HUES6 (cell line): Measurements from ENCODE around the gene NCEH1.
"Not testable (repeated sequence)": the region's sequence is repeated elsewhere in the genome, so short reads cannot be mapped to it uniquely, and the experiment has no call there.

ENCODE experiments used
- H3K27ac ChIP-seq: 2 replicates; pipeline ENCODE4 v1.7.0; 2013; ENCODE audit warnings: low read depth, mild to moderate bottlenecking, low read length, inconsistent platforms
- H3K27me3 ChIP-seq: 2 replicates; pipeline ENCODE4 v1.6.1; 2013; ENCODE audit warnings: low read length; ENCODE audit not compliant: control insufficient read depth, insufficient read depth
- H3K36me3 ChIP-seq: 2 replicates; pipeline ENCODE4 v1.6.1; 2013; ENCODE audit warnings: low read length; ENCODE audit not compliant: control insufficient read depth, insufficient read depth
- H3K4me1 ChIP-seq: 2 replicates; pipeline ENCODE4 v1.6.1; 2013; ENCODE audit warnings: low read length; ENCODE audit not compliant: control insufficient read depth, insufficient read depth
- H3K4me3 ChIP-seq: 2 replicates; pipeline ENCODE4 v1.5.1; 2013; ENCODE audit warnings: low read depth, low read length
- H3K9ac ChIP-seq: one replicate; pipeline ENCODE4 v1.6.1; 2013; ENCODE audit warnings: mild to moderate bottlenecking, low read length
- H3K9me3 ChIP-seq: 2 replicates; pipeline ENCODE4 v1.6.1; 2013; ENCODE audit warnings: low read depth, low read length; ENCODE audit not compliant: control insufficient read depth, insufficient read depth

Gene NCEH1, protein sequence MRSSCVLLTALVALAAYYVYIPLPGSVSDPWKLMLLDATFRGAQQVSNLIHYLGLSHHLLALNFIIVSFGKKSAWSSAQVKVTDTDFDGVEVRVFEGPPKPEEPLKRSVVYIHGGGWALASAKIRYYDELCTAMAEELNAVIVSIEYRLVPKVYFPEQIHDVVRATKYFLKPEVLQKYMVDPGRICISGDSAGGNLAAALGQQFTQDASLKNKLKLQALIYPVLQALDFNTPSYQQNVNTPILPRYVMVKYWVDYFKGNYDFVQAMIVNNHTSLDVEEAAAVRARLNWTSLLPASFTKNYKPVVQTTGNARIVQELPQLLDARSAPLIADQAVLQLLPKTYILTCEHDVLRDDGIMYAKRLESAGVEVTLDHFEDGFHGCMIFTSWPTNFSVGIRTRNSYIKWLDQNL

GRCh38 chr3:172710664-172711453, at the start of gene NCEH1:
TSS of gene NCEH1 (minus strand) at chr3:172711067. CDS start at chr3:172710984, 83 bp downstream.
- Histone ChIP-seq H3K4me3 (peak within 1 kb of the TSS; percentile 73), H3K9ac (peak within 1 kb of the TSS; percentile 69), H3K36me3 (no peaks in the 10 kb centered on the region), H3K27me3 (no peaks in the 10 kb centered on the region), H3K9me3 (no peaks in the 10 kb centered on the region), H3K4me1 (peaks cover 10% of the 10 kb centered on the region), H3K27ac (no peak within 1 kb of the TSS)

DNA sequence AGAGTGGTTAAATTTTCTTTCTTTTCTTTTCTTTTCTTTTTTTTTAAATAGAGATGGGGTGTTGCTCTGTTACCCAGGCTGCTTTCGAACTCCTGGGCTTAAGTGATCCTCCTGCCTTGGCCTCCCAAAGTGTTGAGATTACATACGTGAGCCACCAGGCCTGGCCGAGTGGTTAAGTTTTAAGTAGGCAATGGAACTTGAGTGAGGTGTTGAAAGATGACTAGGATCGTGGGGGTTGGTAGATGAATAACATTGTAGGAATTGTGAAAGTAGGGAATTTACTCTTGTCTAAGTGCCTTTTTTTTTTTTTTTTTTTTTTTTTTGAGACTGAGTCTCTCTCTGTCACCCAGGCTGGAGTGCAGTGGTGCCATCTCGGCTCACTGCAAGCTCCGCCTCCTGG, 49.5 kb upstream of the NCEH1 start:
- H3K36me3 ChIP-seq: peaks cover 95% of the 10 kb centered on the region
- not testable (repeated sequence) for H3K4me3 ChIP-seq

GRCh38 chr3:172753125-172753524, 42.3 kb upstream of the NCEH1 start:
- H3K9me3 ChIP-seq: no peaks in the 10 kb centered on the region
- peaks cover 45% of the 10 kb centered on the region for H3K36me3 ChIP-seq
- peaks cover 18% of the 10 kb centered on the region for H3K4me1 ChIP-seq
- no peak overlapping the region for H3K9ac ChIP-seq
- no peak overlapping the region for H3K4me3 ChIP-seq
- H3K27ac ChIP-seq: no peak overlapping the region
- no peaks in the 10 kb centered on the region for H3K27me3 ChIP-seq

More for the DNA sequence above, 49.5 kb upstream of the NCEH1 start:
- H3K9me3 ChIP-seq, H3K27me3 ChIP-seq, H3K9ac ChIP-seq, H3K27ac ChIP-seq, H3K4me1 ChIP-seq: not testable (repeated sequence)

GRCh38 chr3:172752651-172753050, 41.8 kb upstream of the NCEH1 start:
- Histone ChIP-seq H3K9me3 (no peaks in the 10 kb centered on the region), H3K36me3 (peaks cover 40% of the 10 kb centered on the region), H3K27me3 (no peaks in the 10 kb centered on the region), H3K4me3 (0 out of 2 replicates have a peak overlapping the region, but pooled peaks have one; percentile 13), H3K9ac (no peak overlapping the region), H3K27ac (no peak overlapping the region), H3K4me1 (peaks cover 18% of the 10 kb centered on the region)

DNA sequence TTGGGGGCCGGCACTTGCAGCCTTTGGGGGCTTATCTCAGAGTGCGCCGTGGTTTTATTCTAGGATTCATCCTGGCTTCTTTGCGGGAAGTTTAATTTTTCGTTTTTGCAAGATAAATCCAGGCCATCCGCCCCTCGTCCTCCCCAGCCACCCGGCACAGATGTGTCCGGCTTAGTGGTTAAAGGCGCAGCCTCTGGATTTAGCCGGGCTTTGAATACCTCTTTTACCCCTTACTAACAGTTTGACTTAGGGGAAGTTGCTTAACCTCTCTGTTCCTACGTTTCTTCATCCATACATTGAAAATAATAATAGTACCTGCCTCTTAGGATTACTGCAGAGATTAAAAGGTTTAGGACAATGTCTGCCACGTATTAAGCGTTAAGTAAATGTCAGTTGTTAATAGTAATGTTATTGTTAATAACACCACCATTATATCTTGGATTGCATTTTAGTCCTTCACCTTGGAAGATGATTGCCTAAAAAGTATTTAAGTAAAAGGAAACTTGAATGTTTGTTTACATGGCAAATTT, 40.4 kb upstream of the NCEH1 start:
- H3K4me1 ChIP-seq: peaks cover 20% of the 10 kb centered on the region
- peaks cover 26% of the 10 kb centered on the region for H3K36me3 ChIP-seq
- H3K27me3 ChIP-seq: no peaks in the 10 kb centered on the region

GRCh38 chr3:172750368-172751174, 39.7 kb upstream of the NCEH1 start, which contains the start of gene ECT2:
TSS of gene ECT2 (plus strand) at chr3:172750726. CDS start at chr3:172754531, 3,805 bp downstream.
- peaks cover 23% of the 10 kb centered on the region for H3K4me1 ChIP-seq
- H3K36me3 ChIP-seq: peaks cover 19% of the 10 kb centered on the region
- H3K9me3 ChIP-seq: no peaks in the 10 kb centered on the region
- peak within 1 kb of the TSS; percentile 95 for H3K9ac ChIP-seq
- peak within 1 kb of the TSS; percentile 96 for H3K27ac ChIP-seq
- no peaks in the 10 kb centered on the region for H3K27me3 ChIP-seq
- peak within 1 kb of the TSS; percentile 87 for H3K4me3 ChIP-seq

More for the DNA sequence above, 40.4 kb upstream of the NCEH1 start:
- peak overlapping the region; percentile 96 for H3K27ac ChIP-seq
- peak overlapping the region; percentile 87 for H3K4me3 ChIP-seq
- peak overlapping the region; percentile 95 for H3K9ac ChIP-seq
- no peaks in the 10 kb centered on the region for H3K9me3 ChIP-seq

DNA sequence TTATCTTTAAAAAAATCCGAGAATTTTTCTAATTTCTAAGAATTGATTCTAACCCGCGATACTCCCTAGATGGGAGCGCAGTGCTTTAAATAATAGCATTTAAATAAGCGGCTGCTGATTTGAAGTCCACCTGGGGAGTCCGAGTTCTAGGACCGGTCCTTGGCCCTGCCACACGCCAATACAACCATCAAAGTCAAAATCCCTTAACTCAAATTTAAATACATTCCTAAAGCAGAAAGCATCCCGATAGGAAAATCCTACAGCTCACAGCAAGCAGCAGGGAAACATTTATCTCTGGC, 39.2 kb upstream of the NCEH1 start:
- H3K9ac ChIP-seq: peak overlapping the region; percentile 59
- peaks cover 23% of the 10 kb centered on the region for H3K4me1 ChIP-seq
- no peaks in the 10 kb centered on the region for H3K9me3 ChIP-seq
- H3K36me3 ChIP-seq: peaks cover 14% of the 10 kb centered on the region
- peak overlapping the region; percentile 81 for H3K27ac ChIP-seq
- peak overlapping the region; percentile 87 for H3K4me3 ChIP-seq
- no peaks in the 10 kb centered on the region for H3K27me3 ChIP-seq

DNA sequence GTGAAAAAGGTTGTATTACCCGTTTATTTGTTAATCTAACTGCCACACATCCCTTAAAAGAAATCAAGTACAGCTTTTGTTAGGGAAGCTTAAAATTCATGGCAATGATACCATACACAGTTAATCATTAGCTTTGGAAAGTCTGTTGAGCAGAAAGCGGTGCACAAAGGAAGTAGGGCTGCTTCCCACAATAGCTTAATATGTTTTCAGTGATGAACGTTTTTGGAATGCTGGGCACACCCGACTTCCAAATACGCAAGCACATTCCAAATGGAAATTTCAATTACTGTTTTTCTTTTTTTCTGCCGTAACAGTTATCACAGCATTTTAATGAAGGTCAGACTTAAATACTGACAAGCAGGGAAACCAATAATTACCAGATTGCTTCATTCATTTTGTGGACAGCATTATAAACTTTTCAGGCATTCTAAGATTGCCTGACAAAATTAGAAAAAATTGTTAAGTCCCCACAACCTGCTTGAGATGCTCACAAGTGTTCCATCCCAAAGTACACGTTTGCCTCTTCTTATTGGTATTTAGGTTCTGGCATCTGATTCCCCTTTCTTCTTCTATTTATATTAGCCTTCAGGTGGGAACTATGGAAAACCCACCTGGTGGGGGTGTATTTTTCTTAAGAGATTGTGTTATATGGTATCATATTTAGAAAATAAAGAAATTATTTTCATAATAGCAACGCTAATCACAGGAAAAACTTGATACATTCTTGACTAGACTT, 38.5 kb upstream of the NCEH1 start:
- Histone ChIP-seq H3K4me1 (peaks cover 19% of the 10 kb centered on the region), H3K27ac (peak overlapping the region; percentile 81; the same call in 1 of the 2 replicates), H3K9me3 (no peaks in the 10 kb centered on the region), H3K4me3 (no peak overlapping the region; the same call in 1 of the 2 replicates), H3K36me3 (peaks cover 7% of the 10 kb centered on the region), H3K9ac (no peak overlapping the region), H3K27me3 (no peaks in the 10 kb centered on the region)

DNA sequence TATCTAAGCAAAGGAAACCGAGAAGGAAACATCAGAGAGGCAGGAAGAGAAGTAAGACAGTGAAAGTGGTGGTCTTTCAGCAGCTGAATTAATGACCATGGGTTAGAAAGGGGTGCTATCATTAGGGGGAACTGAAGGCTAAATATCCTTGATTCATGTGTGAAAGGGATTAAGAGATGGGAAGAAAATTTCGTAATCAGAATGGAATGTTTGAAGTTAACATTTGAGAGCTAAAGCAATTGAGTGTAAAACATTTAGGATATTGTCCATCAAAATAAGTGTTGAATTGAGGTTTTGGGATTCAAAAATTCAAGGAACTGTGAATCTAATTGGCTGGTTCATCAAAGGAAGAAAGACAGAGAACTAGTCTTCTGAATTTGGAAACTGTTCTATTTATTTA, 35.6 kb upstream of the NCEH1 start:
- Histone ChIP-seq H3K4me3 (no peak overlapping the region), H3K27ac (no peak overlapping the region), H3K36me3 (no peaks in the 10 kb centered on the region)

DNA sequence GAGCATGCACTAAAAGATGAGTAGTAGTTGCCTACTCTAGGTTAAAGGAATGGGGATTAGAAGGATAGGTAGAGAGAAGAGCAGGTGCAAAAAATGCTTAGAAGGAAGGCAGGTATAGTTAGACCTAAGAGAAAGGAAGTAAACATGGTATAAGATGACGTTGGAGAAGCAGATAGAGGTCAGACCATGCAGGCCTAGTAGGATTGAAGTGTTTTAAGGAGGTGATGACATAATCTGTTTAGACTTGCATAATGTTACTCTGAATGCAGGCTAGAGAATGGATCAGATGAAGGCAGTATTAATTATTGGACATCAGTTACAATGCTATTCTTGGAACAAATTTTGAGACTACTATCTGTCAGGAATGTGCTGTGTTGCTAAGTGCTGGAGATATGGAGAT, 28.6 kb upstream of the NCEH1 start:
- Histone ChIP-seq H3K27me3 (no peaks in the 10 kb centered on the region), H3K4me1 (no peaks in the 10 kb centered on the region), H3K4me3 (no peak overlapping the region), H3K9ac (no peak overlapping the region), H3K27ac (no peak overlapping the region), H3K9me3 (no peaks in the 10 kb centered on the region), H3K36me3 (no peaks in the 10 kb centered on the region)

More for the DNA sequence above, 35.6 kb upstream of the NCEH1 start:
- Histone ChIP-seq H3K9me3 (no peaks in the 10 kb centered on the region), H3K27me3 (no peaks in the 10 kb centered on the region), H3K9ac (no peak overlapping the region), H3K4me1 (peaks cover 14% of the 10 kb centered on the region)
